Transverse colon (tissue), 4 donors: ENCODE results near the gene S100A16. TPM values are rescaled to one million over a fixed set of nuclear protein-coding genes. Genes with fewer than 3 reads are reported as not detected.

Source experiments
- DNase-seq: peaks from one replicate; pipeline ENCODE4 v3.0.0-alpha.2; 2019
- H3K27ac ChIP-seq, 4 donors: fragments of 200-600 bp; sonication (generic); 2 replicates each; pipeline ENCODE4 v1.5.1; 2016 to 2018; ENCODE audit warnings: inconsistent platforms in 4 of 4
- H3K27me3 ChIP-seq: fragments of 200-600 bp; sonication (generic); 2 replicates; pipeline ENCODE4 v1.5.1; 2017; ENCODE audit warnings: inconsistent platforms
- H3K36me3 ChIP-seq, 4 donors: fragments of 200-600 bp; sonication (generic); 2 replicates each; pipeline ENCODE4 v1.5.1; 2017 to 2019; ENCODE audit warnings: inconsistent platforms in 4 of 4
- H3K4me1 ChIP-seq, 4 donors: fragments of 200-600 bp; sonication (generic); 2 replicates each; pipeline ENCODE4 v1.5.1; 2017 to 2020; ENCODE audit warnings: inconsistent platforms in 4 of 4
- H3K4me3 ChIP-seq, 4 donors: fragments of 200-600 bp; sonication (generic); 1 replicate in 1 of 4; 2 replicates in 3 of 4; pipeline versions ENCODE4 v1.5.1 to v1.6.1; 2017 to 2019; ENCODE audit warnings: inconsistent platforms in 4 of 4
- H3K9me3 ChIP-seq, 2 donors: fragments of 200-600 bp; sonication (generic); 2 replicates each; pipeline ENCODE4 v1.5.1; 2017 to 2019; ENCODE audit warnings: inconsistent platforms in 2 of 2
- EP300 ChIP-seq: sonication (generic); formaldehyde crosslinking; IDR thresholded peaks from one replicate; pipeline ENCODE4 v1.6.1; 2017; ENCODE audit warnings: antibody characterized with exemption, low read depth
- POLR2A ChIP-seq: fragments of 450-650 bp; IDR thresholded peaks from one replicate; pipeline ENCODE4 v1.6.1; 2016; ENCODE audit warnings: antibody characterized with exemption, mild to moderate bottlenecking, moderate library complexity
- POLR2AphosphoS5 ChIP-seq, 3 donors: sonication (generic); formaldehyde crosslinking; IDR thresholded peaks; one replicate each; pipeline ENCODE4 v1.6.1; 2016; ENCODE audit warnings: antibody characterized with exemption in 3 of 3
- WGBS, 2 donors: methylation state at CpG; one replicate each; pipeline ENCODE4 v1.1.5; 2018; ENCODE audit warnings: low coverage in 1 of 2; 5-methylcytosine and 5-hydroxymethylcytosine counted together
- in situ Hi-C, 4 donors: fragments of 200-750 bp; cut with MboI; loops; one replicate each; pipeline versions ENCODE4 v1.15.0 to v1.15.1; 2017; ENCODE audit warnings: low sequenced_read_pairs in 3 of 4, low pct_ligation_motif_present in 1 of 4, low pct_unique_long_range_greater_than_20kb in 1 of 4
- intact Hi-C: fragments of 100-400 bp; cut with DNase I; formaldehyde crosslinking; loops from one replicate; pipeline ENCODE4 v1.15.1; 2023; ENCODE audit warnings: low total_unique reads
- total RNA-seq, 4 donors: library from RNA; depleted of rRNA; stranded (reverse); fragments of >200 nt; gene quantifications; one replicate each; pipeline ENCODE4 v1.1.0, GENCODE V29; 2016
- TF ChIP-seq, protein P1 (sequence below), 5 experiments: fragments of 200-600 bp in 3 of 5; fragments of 450-650 bp in 2 of 5; sonication (generic) in 3 of 5; IDR thresholded peaks; 1 replicate in 2 of 5; 2 replicates in 3 of 5; pipeline ENCODE4 v1.5.1; 2016 to 2017; ENCODE audit warnings: antibody characterized with exemption in 5 of 5, inconsistent platforms in 3 of 5, mild to moderate bottlenecking in 2 of 5, moderate library complexity in 1 of 5

S100A16 gene
- total RNA-seq, 4 donors from 2014 or later: 181 to 223 (median 196) TPM

DNA sequence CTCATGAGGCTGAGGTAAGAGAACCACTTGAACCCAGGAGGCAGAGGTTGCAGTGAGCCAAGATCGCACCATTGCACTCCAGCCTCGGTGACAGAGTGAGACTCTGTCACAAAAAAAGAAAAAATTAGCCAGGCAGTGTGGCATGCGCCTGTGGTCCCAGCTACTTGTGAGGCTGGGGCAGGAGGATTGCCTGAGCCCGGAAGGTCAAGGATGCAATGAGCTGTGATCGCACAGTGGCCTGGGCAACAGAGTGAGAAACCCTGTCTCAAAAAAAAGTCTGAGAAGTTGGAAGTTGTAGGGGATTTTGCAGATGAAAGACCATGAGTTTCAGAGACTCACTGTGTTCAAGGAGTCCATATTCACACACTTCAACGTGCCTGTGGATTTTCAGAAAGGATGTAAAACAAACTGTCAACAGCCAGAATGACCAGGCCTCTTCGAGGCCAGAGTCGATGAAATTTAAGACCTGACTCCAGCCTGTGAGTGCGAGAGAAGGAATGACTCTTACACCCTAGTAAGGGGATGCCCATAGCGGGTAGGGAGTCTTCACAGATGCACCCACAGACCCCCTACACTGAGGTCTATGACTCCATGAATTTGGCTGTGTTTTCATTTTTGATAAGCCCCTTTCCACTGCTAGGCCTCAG is 12.2 kb upstream of the S100A16 start:
- DNase-seq: no peak
- Histone ChIP-seq H3K36me3 (no peaks in the 10 kb centered on the region), H3K9me3 (no peaks in the 10 kb centered on the region), H3K4me3 (no peak overlapping the region), H3K4me1 (peaks cover 4 to 29% (median 16%) of the 10 kb centered on the region in 4 donors), H3K27me3 (no peaks in the 10 kb centered on the region), H3K27ac (peak overlapping the region; percentile 83 to 95 (median 90))
- WGBS, 2 donors: 72 to 74% methylated on average over 4 to 10 of the region's 10 CpGs
- TF ChIP-seq EP300 (no peak), POLR2AphosphoS5 (IDR thresholded peaks at IDR 0.05) (no peak), POLR2A (no peak)
- TF ChIP-seq, protein P1, sequence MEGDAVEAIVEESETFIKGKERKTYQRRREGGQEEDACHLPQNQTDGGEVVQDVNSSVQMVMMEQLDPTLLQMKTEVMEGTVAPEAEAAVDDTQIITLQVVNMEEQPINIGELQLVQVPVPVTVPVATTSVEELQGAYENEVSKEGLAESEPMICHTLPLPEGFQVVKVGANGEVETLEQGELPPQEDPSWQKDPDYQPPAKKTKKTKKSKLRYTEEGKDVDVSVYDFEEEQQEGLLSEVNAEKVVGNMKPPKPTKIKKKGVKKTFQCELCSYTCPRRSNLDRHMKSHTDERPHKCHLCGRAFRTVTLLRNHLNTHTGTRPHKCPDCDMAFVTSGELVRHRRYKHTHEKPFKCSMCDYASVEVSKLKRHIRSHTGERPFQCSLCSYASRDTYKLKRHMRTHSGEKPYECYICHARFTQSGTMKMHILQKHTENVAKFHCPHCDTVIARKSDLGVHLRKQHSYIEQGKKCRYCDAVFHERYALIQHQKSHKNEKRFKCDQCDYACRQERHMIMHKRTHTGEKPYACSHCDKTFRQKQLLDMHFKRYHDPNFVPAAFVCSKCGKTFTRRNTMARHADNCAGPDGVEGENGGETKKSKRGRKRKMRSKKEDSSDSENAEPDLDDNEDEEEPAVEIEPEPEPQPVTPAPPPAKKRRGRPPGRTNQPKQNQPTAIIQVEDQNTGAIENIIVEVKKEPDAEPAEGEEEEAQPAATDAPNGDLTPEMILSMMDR (IDR thresholded peaks at IDR 0.05): no peak
- intact Hi-C loops: no loop called here
- in situ Hi-C loops: no loop called here

DNA sequence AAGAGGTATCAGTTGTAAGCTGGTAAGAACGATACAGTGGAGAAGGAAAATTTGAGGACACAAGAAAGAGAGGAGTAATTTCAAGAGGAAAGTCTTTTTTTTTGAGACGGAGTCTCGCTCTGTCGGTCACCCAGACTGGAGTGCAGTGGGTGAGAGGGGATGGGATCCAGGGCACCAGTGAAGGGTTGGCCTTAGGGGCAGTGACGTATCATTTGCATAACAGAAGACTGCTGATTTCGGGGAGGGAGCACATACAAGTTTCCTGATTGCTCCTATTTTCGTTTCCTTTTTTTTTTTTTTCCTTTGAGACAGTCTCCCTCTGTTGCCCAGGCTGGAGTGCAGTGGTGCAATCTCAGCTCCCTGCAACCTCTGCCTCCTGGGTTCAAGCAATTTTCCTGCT is 10.2 kb upstream of the S100A16 start:
- intact Hi-C loops: no loop called here
- Histone ChIP-seq H3K4me1 (peaks cover 4 to 25% (median 15%) of the 10 kb centered on the region in 4 donors), H3K4me3 (no peak overlapping the region), H3K27me3 (no peaks in the 10 kb centered on the region), H3K27ac (peak overlapping the region in 2 of 4 donors; percentile 28 to 90), H3K9me3 (no peaks in the 10 kb centered on the region), H3K36me3 (no peaks in the 10 kb centered on the region)
- in situ Hi-C loops: no loop called here
- no peak for TF ChIP-seq POLR2A
- no peak for TF ChIP-seq POLR2AphosphoS5 (IDR thresholded peaks at IDR 0.05)
- TF ChIP-seq, protein P1 (IDR thresholded peaks at IDR 0.05): no peak
- no peak for TF ChIP-seq EP300
- DNase-seq: no peak
- 74 to 92% methylated on average over 6 to 7 of the region's 7 CpGs for WGBS, 2 donors

DNA sequence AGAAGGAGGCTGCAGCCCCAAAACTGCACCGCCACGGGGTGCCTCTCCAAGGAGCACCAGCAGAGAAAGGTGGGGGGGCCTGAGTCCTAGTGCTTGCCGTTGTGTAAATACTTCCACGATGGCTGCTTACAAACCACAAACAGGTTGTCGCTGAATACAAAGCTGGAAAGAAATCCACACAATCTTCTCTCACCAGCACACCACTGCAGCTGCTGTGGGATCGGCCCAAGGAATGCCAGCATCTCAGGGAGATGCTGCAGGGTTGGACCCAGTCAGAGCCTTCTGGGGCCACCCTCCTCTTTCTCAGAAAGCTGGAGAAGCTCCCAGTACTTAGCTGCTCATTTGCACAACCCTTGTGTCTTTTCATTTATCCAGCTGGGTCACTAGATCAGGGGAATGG is 6.2 kb upstream of the S100A16 start:
- H3K27me3 ChIP-seq: no peaks in the 10 kb centered on the region
- no peaks in the 10 kb centered on the region for H3K9me3 ChIP-seq
- no peaks in the 10 kb centered on the region for H3K36me3 ChIP-seq
- in situ Hi-C loops: no loop called here
- DNase-seq: no peak
- TF ChIP-seq POLR2AphosphoS5 (IDR thresholded peaks at IDR 0.05) (no peak), POLR2A (no peak), EP300 (no peak)
- TF ChIP-seq, protein P1 (IDR thresholded peaks at IDR 0.05): no peak
- intact Hi-C loops: no loop called here
- H3K4me3 ChIP-seq: no peak overlapping the region
- no peak overlapping the region for H3K27ac ChIP-seq
- peaks cover 14 to 29% (median 20%) of the 10 kb centered on the region in 4 donors for H3K4me1 ChIP-seq
- WGBS, 2 donors: 93 to 96% methylated on average over 3 to 6 of the region's 6 CpGs

DNA sequence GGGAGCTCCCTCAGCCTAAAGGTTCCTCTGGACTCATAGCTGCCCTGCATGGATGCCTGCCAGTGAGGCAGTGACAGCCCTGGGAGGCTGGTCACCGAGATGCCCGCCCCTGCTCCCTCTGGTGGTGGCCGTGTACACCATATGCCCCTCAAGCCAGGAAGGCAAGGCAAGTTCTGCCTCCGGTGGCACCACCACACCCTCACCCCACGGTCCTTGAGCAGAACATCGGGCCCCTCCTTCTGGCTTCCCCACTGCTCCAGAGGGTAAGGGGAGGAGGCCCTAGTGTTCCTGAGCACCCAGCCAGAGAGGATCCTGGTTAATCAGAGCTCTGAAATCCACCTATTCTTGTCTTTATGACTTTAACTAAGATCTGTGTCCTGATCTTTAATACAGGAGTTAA is 4.7 kb upstream of the S100A16 start:
- peak; percentile 94 for DNase-seq
- TF ChIP-seq, protein P1 (IDR thresholded peaks at IDR 0.05): peak in 3 of 5 experiments; percentile 52 to 70 (median 65)
- TF ChIP-seq POLR2AphosphoS5 (IDR thresholded peaks at IDR 0.05) (peak in 1 of 3 donors; percentile 70), EP300 (no peak), POLR2A (no peak)
- Histone ChIP-seq H3K4me3 (no peak overlapping the region), H3K4me1 (peaks cover 24 to 42% (median 28%) of the 10 kb centered on the region in 4 donors), H3K9me3 (no peaks in the 10 kb centered on the region), H3K27me3 (no peaks in the 10 kb centered on the region), H3K36me3 (no peaks in the 10 kb centered on the region), H3K27ac (peak overlapping the region in 3 of 4 donors; percentile 71 to 92 (median 92))
- WGBS, 2 donors: 3% methylated on average over 6 of the region's 6 CpGs; no CpG with 5 or more reads in 1 of the 2 donors
- intact Hi-C loops (no loop called here), in situ Hi-C loops (no loop called here)
